HG02642 (cell line): ENCODE measurements around the gene VAV2.

Experiments used
- ATAC-seq: cut with Tn5 transposase; IDR thresholded peaks from one replicate; pipeline ENCODE4 v1.9.1; 2021; ENCODE audit warnings: mild to moderate bottlenecking; ENCODE audit not compliant: unreplicated experiment, poor library complexity

The VAV2 gene

GRCh38 chr9:133779516-133780403 is 212.4 kb downstream of the VAV2 start:
- no peak for ATAC-seq

GRCh38 chr9:133779081-133779480 is 213.0 kb downstream of the VAV2 start:
- ATAC-seq, result no peak

- no peak for ATAC-seq
These were observed 213.6 kb downstream of the VAV2 start for GRCh38 chr9:133778336-133779013.

- no peak for ATAC-seq
These were observed 214.3 kb downstream of the VAV2 start for GRCh38 chr9:133777871-133778270.

GRCh38 chr9:133777068-133777791 is 214.9 kb downstream of the VAV2 start:
- ATAC-seq, result no peak

- ATAC-seq, result no peak
These were observed 215.9 kb downstream of the VAV2 start for GRCh38 chr9:133775951-133776905.

- ATAC-seq, result no peak
These were observed 216.8 kb downstream of the VAV2 start for GRCh38 chr9:133775291-133775690.

GRCh38 chr9:133774799-133775198 is 217.3 kb downstream of the VAV2 start:
- ATAC-seq, result no peak

- ATAC-seq, result no peak
These were observed 218.1 kb downstream of the VAV2 start for GRCh38 chr9:133773889-133774655.

GRCh38 chr9:133772581-133772980 is 219.5 kb downstream of the VAV2 start:
- no peak for ATAC-seq

GRCh38 chr9:133771486-133772482 is 220.3 kb downstream of the VAV2 start:
- no peak for ATAC-seq

- no peak for ATAC-seq
These were observed 221.9 kb downstream of the VAV2 start for GRCh38 chr9:133770076-133770777.

- no peak for ATAC-seq
These were observed 222.5 kb downstream of the VAV2 start for GRCh38 chr9:133769511-133770075.

GRCh38 chr9:133768859-133769510 is 223.1 kb downstream of the VAV2 start:
- no peak for ATAC-seq

- no peak for ATAC-seq
These were observed 223.7 kb downstream of the VAV2 start for GRCh38 chr9:133768371-133768858.

GRCh38 chr9:133767625-133768024 is 224.5 kb downstream of the VAV2 start:
- no peak for ATAC-seq
